HTR-8/SVneo (cell line): ENCODE measurements around the gene CLBA1.
"Not testable (repeated sequence)": the region's sequence is repeated elsewhere in the genome, so short reads cannot be mapped to it uniquely, and the experiment has no call there.

Experiments
- DNase-seq: peaks from one replicate; pipeline ENCODE4 v3.0.0; 2011; ENCODE audit warnings: low spot score, mixed read lengths; ENCODE audit not compliant: insufficient read length
- FAIRE-seq: peaks from 2 replicates; lab custom pipeline; 2011; peaks lifted over from hg19 to GRCh38; lab: Jason Lieb, UNC

CLBA1 gene

DNA sequence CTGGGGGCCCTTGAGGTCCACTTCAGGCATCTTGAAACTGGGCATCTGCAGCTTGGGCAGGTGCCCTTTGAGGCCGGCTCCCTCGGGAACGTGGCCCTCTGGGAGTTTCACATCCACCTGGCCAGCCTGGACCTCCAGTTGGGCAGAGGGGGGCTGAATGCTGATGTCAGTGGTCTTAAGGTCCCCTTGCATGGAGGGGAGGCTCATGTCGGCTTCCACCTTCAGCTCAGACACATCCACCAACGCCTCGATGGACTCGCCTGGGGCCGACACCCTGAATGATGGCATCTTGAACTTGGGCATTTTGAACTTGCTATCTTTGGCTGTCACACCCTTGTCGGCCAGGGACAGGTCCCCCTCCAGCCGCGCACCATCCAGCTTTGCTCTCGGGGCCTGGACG lies 38.4 kb upstream of the CLBA1 start:
- FAIRE-seq, DNase-seq: not testable (repeated sequence)

DNA sequence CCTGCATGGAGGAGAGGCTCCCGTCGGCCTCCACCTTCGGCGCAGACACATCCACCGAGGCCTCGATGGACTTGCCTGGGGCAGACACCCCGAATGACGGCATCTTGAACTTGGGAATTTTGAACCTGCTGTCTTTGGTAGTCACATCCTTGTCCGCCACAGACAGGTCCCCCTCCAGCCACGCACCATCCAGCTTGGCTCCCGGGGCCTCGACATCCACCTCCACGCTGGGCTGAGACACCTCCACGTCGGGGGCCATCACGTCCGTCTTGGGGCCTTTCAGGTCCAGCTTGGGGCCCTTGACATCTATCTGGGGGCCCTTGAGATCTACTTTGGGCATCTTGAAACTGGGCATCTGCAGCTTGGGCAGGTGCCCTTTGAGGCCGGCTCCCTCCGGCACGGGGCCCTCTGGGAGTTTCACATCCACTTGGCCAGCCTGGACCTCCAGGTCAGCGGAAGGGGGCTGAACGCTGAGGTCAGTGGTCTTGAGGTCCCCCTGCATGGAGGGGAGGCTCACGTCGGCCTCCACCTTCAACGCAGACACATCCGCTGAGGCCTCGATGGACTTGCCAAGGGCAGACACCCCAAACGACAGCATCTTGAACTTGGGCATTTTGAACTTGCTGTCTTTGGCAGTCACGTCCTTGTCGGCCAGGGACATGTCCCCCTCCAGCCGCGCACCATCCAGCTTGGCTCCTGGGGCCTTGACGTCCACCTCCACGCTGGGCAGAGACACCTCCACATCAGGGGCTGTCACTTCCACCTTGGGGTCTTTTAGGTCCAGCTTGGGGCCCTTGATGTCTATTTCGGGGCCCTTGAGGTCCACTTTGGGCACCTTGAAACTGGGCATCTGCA lies 37.5 kb upstream of the CLBA1 start:
- FAIRE-seq, DNase-seq: not testable (repeated sequence)

DNA sequence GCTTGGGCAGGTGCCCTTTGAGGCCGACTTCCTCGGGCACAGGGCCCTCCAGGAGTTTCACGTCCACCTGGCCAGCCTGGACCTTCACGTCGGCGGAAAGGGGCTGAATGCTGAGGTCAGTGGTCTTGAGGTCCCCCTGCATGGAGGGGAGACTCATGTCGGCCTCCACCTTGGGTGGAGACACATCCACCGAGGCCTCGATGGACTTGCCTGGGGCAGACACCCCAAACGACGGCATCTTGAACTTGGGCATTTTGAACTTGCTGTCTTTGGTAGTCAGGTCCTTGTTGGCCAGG lies 36.9 kb upstream of the CLBA1 start:
- DNase-seq (no peak), FAIRE-seq (no peak)

DNA sequence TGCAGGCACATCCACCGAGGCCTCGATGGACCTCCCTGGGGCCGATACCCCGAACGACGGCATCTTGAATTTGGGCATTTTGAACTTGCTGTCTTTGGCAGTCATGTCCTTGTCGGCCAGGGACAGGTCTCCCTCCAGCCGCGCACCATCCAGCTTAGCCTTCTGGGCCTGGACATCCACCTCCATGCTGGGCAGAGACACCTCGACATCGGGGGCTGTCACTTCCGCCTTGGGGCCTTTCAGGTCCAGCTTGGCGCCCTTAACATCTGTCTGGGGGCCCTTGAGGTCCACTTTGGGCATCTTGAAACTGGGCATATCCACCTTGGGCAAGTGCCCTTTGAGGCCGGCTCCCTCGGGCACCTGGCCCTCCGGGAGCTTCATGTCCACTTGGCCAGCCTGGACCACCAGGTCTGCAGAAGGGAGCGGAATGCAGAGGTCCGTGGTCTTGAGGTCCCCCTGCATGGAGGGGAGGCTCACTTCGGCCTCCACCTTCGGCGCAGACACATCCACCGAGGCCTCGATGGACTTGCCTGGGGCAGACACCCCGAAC lies 36.1 kb upstream of the CLBA1 start:
- not testable (repeated sequence) for DNase-seq, FAIRE-seq

DNA sequence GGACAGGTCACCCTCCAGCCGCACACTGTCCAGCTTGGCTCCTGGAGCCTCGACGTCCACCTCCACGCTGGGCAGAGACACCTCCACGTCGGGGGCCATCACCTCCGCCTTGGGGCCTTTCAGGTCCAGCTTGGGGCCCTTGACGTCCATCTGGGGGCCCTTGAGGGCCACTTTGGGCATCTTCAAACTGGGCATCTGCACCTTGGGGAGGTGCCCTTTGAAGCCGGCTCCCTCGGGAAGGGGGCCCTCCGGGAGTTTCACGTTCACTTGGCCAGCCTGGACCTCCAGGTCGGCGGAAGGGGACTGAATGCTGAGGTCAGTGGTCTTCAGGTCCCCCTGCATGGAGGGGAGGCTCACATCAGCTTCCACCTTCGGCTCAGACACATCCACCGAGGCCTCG lies 35.6 kb upstream of the CLBA1 start:
- no peak for FAIRE-seq

DNA sequence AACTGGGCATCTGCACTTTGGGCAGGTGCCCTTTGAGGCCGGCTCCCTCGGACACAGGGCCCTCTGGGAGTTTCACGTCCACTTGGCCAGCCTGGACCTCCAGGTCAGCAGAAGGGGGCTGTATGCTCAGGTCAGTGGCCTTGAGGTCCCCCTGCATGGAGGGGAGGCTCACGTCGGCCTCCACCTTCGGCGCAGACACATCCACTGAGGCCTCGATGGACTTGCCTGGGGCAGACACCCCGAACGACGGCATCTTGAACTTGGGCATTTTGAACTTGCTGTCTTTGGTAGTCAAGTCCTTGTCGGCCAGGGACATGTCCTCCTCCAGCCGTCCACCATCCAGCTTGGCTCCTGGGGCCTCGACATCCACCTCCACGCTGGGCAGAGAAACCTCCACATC lies 34.9 kb upstream of the CLBA1 start:
- FAIRE-seq, DNase-seq: not testable (repeated sequence)

More for the DNA sequence above, 35.6 kb upstream of the CLBA1 start:
- no peak for DNase-seq

DNA sequence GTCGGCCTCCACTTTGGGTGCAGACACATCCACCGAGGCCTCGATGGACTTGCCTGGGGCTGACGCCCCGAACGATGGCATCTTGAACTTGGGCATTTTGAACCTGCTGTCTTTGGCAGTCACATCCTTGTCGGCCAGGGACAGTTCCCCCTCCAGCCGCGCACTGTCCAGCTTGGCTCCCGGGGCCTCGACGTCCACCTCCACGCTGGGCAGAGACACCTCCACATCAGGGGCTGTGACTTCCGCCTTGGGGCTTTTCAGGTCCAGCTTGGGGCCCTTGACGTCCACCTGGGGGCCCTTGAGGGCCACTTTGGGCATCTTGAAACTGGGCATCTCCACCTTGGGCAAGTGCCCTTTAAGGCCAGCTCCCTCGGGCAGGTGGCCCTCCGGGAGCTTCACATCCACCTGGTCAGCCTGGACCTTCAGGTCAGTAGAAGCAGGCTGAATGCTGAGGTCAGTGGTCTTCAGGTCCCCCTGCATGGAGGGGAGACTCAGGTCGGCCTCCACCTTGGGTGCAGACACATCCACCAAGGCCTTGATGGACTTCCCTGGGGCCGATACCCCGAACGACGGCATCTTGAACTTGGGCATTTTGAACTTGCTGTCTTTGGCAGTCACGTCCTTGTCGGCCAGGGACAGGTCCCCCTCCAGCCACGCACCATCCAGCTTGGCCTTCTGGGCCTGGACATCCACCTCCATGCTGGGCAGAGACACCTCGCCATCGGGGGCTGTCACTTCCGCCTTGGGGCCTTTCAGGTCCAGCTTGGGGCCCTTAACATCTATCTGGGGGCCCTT lies 33.5 kb upstream of the CLBA1 start:
- DNase-seq, FAIRE-seq: not testable (repeated sequence)

DNA sequence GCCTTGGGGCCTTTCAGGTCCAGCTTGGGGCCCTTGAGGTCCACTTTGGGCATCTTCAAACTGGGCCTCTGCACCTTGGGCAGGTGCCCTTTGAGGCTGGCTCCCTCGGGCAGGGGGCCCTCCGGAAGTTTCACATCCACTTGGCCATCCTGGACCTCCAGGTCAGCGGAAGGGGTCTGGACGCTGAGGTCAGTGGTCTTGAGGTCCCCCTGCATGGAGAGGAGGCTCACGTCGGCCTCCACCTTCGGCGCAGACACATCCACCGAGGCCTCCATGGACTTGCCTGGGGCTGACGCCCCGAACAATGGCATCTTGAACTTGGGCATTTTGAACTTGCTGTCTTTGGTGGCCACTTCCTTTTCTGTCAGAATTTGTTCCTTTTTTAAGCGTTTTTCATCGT lies 32.5 kb upstream of the CLBA1 start:
- DNase-seq (no peak), FAIRE-seq (no peak)

DNA sequence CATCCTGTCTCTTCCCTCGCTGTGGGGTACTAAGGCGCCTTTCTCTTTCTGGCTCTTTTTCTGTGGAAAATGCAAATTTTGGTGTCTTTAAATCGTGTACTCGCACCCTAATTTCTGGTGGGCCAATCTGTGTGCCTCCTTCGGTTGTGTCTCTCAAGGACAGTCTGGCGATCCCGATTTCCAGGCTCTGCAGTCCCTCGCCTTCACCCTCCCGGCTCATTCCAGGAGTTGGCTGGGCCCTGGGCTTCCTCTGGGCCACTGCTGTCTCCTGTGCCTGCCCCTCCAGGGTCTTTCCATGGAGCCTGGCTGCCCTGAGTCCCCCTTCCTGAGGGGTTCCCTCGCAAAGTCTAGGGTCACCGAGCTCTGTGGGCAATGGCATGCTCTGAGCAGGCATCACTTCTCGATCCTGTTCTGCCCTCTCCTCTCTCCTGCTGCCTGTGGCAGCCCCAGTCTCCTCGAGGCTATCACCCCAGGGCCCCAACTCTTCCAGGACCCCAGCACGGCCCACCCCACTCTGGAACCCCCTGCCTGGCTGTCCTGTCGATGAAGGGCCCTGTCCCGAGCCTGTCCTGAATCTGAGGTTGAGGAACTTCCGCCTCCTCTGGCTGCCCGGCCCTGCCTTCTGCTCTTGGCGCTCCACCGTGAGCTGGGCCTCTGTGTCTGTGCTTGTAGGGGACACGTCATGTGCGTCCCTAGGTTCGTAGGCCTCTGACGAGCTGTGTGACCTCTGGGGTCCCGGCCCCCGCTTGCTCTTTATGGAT lies 31.5 kb upstream of the CLBA1 start:
- no peak for FAIRE-seq

DNA sequence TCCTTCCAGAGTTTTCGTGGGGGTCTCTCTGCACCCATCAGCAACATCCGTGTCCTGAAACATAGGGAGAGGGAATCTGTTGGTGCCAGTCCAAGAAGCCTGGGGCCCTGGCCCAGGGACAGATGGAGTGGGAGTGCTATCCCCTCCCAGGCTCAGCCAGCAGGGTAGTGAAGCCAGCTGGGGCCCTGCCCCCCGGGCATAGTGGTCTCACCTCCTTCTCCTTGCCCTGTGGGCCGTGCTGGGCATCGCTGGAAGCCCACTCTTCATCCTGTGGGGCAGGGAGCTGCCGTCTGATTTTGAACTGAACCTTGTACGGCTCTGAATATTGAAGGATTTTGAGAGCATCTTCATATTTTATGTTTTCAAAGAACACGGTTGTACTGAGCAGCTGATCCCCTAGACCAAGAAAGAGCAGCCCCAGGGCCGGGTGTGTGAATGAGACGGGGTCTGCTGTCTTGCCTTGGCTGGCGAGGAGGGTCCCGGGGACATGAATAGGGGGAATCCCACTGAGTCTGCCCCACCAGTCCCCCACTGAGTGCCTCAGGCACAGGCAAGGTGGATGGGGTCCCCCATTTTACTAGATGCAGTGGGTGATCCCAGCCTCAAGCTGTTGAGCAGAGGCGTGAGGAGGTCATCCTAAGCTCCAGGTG lies 30.7 kb upstream of the CLBA1 start:
- DNase-seq (no peak), FAIRE-seq (no peak)

More for the DNA sequence above, 31.5 kb upstream of the CLBA1 start:
- no peak for DNase-seq

DNA sequence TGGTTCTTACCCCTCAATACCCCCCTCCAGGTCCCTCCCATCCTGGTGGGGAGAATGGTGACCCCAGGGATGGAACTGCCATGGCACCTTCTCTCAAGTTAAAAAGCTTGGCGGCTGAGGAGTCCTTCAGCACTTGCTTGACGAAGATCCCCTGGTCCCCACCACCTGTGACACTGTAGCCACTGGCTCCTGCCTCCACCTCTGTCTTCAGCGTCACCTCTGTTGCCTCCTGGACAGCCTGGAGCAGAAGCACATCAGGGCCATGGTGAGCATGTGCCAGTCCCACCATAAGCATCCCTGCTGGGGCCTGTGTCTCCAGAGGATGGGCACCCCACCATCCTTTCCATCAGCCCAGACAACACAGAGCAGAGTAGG lies 30.2 kb upstream of the CLBA1 start:
- DNase-seq (no peak), FAIRE-seq (no peak)

DNA sequence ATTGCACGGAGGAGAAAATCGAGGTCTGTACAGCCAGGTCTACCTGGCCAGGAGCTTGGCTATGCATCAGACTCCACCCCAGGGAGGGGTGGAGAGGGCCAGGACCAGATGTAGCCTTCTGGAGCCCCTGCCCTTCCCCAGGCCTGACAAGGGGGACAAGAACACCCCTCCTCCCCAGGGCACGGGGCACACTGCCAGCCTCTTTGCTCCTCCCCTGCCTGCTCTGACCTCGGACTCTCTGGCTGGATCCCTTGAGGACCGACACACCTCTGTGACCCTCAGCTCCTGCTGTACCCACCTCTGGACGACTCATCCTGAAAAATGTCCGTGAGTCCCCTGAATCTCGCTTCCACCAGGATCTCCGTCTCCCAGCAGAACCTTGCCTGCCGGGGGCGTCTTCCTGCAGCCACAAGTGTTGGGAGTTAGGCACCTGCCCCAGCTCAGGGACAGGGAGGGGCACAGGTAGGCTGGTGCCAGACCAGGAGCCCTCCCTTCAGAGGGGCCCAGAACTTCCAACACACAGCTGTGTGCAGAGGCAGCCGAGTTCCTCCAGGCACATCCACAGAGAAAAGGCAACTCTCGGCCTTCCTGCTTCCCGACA lies 29.2 kb upstream of the CLBA1 start:
- DNase-seq, result no peak
- no peak for FAIRE-seq

DNA sequence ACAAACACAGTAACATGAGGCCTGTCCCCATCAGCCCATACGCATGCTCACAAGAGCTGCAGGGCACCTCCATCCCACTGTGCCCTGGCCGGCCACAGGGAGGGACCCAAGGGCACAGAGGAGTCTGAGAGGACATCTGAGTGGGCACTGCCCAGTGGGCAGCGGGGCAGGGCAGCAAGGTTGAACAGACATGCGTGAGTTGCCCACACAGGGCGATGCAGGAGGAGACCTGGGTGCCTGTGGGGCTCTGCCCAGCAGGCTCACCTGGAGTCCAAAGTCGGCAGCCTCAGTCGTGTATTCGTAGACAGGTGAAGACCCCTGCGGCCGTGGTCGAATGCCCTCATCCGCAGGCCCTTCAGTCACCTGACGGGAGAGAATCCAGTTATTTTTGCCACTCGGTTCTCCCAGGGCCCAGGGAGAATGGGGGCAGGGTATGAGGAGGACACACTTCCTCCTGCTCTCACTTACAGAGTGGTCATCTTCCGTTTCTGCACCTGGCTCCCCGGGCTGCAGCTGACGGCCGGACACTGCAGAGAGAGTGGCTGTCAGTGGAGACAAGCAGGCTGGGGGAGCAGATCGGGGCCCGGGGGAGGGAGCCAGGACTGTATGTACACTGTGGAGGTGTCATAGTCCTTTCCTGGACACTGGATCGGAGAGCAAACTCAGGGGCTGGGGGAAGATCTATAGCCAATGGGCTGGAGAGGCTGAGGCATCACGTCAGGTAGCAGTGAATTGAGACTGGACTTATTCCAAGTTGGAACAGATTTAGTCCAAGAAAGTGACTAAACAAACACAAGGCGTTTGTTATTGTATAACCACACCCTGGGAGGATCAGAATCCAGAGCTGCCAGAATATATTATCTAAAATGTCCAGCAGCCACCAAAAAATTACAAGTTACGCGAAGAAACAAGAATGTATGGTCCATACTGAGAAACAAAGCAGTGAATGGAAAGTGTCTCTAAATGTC lies 28.2 kb upstream of the CLBA1 start:
- FAIRE-seq (no peak), DNase-seq (no peak)

DNA sequence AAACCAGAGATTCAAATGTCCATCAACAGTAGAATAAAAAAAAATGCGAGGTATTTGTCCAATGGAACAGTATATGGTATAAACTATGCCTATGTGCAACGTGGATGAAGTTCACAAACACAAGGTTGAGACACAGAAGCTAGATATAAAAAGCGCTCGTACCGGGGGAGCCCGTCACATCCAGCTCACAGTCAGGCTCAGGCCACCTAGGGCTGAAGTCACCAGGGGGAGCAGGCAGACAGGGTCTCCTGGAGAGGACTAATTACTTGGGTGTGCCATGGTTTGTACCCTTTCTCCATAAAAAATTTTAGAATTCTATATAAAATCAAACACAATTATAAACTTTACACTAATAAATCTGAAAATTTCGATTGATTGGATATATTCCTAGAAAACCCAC lies 21.0 kb upstream of the CLBA1 start:
- DNase-seq, result no peak
- no peak for FAIRE-seq

DNA sequence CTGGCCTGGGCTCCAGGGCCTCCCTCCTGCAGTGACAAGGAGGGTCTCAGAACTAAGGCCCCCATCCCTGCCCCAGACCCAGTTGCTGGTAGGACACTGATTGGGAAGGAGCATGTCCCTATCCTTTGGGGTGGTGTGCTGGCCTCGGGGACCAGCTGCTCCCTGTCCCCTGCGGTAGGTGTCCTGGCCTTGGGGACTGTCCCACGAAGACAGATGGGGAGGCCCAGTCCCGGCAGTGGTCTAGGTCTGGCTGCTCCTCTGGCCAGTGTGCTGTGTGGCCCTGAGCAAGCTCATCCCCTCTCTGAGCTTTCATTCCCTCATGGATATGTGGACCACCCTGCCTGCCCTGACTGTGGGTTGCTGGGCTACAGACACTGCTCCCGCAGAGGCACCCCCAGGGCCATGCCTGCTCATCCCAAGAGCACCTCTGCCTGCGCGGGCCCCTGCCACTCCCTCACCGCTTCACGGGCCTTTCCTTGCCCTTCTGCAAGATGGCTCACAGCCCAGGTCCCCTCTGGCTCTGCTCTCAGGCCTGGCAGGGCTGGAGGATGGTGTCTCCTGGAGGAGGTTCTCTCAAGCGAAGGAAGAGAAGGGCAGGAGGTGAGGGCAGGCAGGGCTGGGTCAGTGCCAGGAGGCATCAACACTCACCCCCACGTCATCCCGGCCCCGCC lies 19.9 kb upstream of the CLBA1 start:
- DNase-seq (no peak), FAIRE-seq (no peak)

DNA sequence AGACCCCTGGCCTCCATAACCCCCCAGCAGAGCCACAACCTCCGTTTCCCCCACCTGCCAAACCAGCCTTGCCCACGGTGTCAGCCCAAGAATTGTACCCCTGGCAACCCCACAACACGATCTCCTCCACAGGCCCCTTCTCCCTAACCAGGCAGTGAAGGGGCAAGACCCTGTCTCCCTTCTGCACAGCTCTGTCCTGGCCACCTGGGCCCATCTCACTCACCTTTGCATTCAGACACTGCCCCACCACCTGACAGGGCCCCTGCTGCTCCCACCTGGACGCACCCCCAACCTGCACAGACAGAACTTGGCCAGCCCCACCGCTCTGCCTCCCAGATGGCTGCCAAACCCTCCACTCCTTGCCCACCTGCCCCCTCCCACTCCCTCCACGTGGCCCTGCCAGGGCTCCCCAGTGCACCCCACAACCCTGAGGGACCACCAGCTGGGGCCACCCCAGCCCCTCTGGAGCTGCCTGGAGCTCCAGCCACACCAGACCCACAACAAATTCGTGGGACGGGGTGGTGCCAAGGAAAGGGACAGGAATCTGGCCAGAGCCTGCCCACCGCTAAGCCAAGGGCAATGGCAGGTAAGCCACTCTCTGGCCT lies 19.2 kb upstream of the CLBA1 start:
- FAIRE-seq, result no peak

DNA sequence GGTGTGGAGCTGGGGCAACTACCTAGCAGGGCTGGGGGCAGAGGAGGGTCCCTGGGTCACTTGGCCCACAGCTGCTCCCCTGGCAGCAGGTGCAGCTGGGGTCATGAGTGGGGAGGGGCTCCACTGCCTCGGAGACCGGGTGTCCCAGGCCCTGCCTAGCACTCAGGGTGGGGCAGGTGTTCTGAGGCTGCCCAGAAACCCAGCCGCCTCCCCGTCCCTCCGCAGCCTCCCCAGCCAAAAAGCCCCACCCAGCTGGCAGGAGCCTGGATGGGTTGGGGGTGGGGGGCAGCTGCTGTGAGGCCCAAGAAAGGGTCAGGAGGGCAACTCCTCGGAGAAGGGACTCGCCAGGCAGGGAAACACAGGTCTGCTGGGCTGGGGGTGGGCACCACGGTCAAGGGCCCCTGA lies 18.6 kb upstream of the CLBA1 start:
- DNase-seq (no peak), FAIRE-seq (no peak)

More for the DNA sequence above, 19.2 kb upstream of the CLBA1 start:
- DNase-seq, result no peak
